ENCODE data around the gene APCS.

APCS gene, protein sequence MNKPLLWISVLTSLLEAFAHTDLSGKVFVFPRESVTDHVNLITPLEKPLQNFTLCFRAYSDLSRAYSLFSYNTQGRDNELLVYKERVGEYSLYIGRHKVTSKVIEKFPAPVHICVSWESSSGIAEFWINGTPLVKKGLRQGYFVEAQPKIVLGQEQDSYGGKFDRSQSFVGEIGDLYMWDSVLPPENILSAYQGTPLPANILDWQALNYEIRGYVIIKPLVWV

DNA sequence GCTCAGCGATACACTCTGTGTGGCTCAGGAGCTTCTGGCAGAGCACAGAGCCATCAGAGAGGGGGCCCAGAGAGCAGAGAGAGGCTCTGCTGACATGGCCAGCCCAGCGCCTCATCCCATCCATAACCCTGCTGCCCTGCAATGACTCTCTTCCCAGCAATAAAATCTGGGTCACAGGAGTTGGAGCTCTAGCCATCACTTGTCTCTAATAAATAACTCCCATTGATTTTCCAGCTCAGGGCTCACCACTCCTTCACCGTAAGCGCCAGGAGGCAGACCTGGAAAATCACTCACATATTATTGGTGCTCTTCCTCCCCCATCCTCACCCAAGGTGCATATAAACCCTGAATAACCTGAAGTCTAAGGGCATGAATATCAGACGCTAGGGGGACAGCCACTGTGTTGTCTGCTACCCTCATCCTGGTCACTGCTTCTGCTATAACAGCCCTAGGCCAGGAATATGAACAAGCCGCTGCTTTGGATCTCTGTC lies at the start of gene APCS:
TSS of gene APCS (plus strand) at position 366 of the 491 bp plus-strand sequence. CDS start at position 462, 96 bp downstream.
- no peak for DNase-seq (ENCODE audit: low read depth in 2 of 2)

DNA sequence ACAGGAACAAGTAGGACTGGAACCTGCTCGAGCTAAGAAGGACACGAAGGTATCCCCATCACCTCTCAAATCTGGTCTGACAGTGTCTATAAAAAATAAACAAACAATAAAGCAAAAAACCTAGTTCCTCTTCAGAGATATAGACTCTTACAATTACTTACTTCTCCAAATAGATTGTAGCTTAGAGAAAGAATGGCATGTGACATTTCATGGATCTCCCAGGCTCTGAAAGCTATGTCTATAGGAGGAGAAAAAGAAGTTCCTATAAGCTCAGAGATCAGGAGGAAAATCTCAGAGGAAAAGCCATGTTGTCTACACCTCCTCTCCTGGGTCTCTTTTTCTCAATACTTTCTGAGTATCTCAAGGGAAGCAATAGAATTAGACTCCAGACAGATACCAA lies 39.5 kb upstream of the APCS start:
- no peak for DNase-seq (ENCODE audit: low read depth in 2 of 2)

DNA sequence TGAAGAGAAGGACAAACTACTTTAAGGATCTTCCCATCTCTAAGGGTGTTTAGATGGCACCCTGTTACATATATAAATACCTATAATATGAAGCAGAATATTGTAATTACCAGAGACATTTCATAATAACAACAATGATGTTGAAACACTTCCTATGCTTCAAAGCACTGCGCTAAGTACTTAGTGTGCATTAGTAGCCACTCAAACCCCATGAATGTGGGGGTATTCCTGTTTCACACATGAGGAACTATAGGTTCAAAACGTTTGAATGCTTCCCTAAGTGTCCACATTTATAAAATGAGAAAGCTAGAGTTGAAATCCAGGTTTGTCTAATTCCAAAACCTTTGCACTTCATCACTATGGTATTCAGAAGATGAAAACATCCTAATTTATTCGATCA lies 33.4 kb upstream of the APCS start:
- DNase-seq (ENCODE audit: low read depth in 2 of 2) = no peak

DNA sequence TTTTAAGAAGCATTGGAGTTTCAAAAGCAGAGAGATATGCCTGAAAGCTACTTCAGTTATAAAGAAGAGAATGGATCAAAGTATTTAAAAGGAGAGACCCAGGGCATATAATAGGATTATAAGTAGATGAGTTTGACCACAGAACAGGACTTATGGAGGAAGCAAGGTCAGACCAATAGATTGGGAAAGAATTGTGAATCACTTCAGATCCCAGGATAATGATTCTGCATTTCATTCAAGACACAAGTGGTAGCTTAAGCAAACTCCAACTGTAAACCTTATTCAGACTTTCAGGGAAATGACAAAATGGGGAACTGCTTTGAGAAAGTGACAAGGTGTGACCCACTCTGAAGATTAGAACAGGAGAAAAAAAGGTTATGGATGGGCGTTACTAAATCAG lies 32.9 kb upstream of the APCS start:
- no peak for DNase-seq (ENCODE audit: low read depth in 2 of 2)

DNA sequence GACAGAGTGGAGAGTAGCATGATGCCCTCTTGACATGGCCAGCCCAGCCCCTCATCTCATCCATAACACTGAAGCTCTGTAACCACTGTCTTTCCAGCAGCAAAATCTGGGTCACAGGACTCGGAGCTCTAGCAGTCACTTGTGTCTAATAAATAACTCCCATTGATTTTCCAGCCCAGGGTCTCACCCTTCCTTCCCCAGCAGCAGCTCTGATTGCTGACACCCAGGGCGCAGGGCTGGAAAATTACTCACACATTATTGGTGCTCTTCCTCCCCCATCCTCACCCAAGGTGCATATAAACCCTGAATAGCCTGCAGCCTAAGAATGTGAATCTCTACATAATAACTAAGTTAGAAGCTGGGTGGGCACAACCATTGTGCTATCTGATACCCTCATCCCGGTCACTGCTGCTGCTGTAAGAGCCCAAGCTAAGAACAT lies 30.7 kb upstream of the APCS start:
- no peak for DNase-seq (ENCODE audit: low read depth in 2 of 2)

DNA sequence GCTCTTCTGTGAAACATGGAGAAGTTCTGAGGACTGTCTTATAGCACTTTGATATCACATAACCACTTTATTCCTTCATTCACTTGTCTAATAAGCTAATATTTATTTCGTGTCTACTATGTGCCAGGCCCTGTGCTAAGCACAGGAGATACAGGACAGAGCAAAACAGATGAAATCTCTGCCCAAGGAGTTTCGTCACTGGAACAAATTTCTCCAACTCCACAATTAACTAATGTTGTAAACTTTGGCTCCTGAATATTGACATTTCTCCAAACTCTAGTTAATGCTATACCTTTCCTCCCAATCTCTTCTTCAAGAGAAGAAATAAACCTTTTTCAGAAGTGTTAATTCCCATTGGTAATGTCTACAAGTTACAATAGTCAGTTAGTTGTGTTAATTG lies 27.0 kb upstream of the APCS start:
- DNase-seq (ENCODE audit: low read depth in 2 of 2) = no peak

DNA sequence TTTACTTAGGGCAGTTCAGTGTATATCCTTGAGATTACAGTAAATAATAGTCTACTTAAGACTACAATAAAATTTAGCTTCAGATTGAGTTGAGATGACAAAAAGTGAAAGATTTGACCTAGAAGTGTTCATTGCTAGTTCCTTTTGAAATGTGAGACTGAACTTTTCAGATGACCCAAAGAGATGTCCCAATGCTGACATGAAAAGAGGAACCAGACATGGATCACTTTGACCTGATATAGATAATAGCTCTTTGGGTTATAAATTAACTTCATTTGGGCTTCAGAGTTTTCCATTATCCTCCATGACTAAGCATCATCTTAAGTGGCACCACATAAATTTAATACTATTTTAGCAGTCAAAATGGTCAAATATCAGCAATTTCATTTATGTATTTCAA lies 26.1 kb upstream of the APCS start:
- no peak for DNase-seq (ENCODE audit: low read depth in 2 of 2)

DNA sequence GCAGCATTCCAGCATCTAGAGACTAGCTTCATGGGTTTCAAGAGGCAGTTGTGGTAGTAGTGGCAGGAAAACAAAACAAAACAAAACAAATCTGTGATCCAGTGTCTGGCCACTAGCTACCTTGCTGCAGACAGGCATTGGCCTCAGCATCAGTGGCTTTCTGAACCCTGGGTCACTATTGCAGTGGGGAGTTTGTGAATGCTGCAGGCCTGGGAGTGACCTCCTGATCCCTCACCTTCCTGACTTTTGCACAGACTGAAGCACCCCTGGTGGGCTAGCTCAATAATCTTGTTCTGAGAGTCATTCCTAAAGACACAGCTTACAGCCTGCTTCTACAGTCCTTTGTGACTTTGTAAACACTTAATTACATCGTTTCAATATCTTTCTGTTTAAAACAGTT lies 24.9 kb upstream of the APCS start:
- DNase-seq (ENCODE audit: low read depth in 2 of 2) = no peak

DNA sequence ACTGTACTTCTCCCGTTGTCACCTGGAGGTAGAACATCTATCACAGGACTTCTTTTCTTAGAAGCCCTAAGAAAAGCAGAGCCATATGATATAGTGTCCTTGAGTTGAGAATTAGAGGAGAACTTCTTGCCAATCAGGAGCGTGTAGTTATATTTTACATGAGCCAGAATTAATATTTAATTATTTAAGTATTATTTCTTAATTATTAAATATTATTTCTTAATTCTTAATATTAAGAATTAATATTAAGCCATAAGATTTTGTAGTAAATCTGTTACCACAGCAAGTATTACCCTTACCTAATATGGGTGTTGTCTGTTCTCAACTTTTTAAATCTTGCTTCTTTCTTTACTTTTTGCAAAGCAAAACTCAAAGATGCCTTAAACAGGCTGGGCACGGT lies 10.2 kb upstream of the APCS start:
- no peak for DNase-seq (ENCODE audit: low read depth in 2 of 2)

DNA sequence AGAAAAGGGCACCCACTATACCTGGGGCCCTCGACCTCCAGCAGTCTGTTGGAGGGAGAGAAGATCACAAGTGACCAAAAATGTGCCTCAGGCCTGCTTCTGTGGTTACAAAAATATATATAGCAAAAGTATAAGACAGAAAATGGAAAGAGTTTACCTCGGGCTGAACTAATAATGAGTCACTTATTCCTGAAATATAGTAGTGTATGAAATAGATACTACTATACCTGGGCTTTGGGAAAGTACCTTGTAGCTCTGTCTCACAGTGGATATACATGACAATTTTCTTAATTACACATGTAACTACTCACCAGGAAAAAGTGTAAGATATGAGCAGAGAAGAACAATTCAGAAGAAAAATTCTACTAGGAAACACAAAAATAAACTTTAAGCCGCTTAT lies 7.3 kb upstream of the APCS start:
- no peak for DNase-seq (ENCODE audit: low read depth in 2 of 2)

DNA sequence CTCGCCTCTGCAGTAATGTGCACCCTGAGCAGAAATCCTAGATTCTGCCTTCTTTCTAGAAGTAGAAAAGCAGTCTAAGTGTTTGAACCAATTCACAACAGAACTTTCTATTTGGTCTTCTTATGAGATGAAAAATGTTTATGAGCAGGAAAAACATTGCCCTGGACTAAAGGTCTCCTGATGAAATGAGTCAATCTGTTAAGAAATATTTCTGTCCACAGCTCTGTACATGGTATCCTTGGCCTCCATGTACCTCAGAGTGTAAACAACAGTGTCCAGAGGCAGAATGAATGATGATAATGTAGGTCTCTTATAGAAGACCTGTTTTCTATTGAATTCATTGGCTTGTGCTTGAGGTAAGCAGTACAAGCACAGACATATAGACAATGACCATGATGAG lies 6.2 kb upstream of the APCS start:
- no peak for DNase-seq (ENCODE audit: low read depth in 2 of 2)

DNA sequence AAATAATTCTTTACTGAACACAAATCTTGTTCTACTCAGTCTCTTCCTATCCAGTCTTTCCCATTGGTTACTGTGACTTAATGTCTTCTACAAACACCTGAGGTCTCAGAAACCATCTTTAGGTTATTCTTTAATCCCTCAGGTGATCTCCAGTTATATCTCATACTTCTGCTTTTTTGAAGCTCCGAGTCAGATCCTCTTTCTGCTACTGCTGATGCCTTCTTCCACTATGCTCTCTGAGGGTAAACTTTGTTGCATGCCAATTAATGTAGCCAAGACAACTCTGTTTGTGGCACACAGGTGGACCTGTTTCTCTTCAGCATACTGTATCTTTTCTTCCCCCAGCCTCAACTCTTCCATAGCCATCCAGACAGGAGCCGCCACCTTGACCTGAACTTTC lies 3.1 kb upstream of the APCS start:
- no peak for DNase-seq (ENCODE audit: low read depth in 2 of 2)

DNA sequence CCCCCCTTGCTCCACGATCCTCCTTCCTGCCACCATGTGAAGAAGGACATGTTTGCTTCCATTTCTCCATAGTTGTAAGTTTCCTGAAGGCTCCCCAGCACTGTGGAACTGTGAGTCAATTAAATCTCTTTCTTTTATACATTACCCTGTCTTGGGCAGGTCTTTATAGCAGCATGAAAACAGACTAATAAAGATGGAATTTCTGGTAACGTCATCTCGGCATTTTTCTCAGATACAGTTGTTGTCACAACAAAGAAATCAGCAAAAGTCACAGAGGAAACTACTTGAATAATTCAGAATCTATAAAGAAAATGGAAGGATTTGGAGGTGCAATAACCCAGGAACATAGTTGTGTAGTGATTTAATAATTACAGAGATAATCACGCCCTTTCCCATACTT lies 4.4 kb downstream of the APCS start:
- DNase-seq (ENCODE audit: low read depth in 2 of 2) = no peak

DNA sequence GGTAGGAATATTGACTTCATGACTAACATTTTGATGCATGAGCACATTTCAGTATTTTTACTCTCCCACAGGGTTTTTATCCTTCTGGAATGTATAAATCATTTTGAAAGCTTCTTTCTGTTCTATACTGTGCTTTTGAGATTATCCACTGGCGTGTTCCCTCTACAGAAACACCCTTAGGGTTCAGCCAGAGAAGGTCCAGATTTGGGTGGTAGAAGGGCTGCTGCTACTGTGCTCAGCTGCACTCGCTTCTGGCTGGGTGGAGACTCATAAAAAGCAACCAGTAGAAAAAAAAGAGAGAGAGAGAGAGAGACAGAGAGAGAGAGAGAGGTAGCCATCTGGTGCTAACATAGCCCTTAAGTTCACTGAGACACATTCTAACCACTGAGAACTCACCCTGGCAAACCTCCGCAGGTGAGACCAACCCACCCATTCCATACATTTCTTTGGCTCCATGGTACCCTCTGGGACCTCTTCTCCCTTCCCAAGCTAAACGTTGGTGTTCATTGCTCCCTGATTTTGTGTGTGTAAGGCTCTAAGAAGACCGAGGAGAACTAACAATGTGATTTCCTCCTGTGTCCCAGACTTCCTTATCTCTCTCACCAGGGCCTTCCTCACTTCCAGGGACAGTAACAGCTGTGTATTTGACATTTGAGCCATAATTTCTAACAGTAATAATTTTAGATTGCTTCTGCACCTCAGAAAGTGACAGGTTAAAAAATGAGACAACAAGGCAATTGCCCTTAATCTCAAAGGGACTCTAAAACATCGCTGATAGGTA lies 7.2 kb downstream of the APCS start:
- DNase-seq (ENCODE audit: low read depth in 2 of 2) = no peak

DNA sequence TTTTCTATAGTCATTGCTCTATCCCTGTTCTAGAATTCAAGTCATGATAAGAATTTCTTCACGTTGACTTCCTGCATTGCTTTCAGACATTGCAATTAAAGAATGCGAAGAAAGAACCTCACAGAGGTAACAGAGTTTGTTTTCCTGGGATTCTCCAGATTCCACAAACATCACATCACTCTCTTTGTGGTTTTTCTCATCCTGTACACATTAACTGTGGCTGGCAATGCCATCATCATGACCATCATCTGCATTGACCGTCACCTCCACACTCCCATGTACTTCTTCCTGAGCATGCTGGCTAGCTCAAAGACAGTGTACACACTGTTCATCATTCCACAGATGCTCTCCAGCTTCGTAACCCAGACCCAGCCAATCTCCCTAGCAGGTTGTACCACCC lies 10.6 kb downstream of the APCS start:
- no peak for DNase-seq (ENCODE audit: low read depth in 2 of 2)

DNA sequence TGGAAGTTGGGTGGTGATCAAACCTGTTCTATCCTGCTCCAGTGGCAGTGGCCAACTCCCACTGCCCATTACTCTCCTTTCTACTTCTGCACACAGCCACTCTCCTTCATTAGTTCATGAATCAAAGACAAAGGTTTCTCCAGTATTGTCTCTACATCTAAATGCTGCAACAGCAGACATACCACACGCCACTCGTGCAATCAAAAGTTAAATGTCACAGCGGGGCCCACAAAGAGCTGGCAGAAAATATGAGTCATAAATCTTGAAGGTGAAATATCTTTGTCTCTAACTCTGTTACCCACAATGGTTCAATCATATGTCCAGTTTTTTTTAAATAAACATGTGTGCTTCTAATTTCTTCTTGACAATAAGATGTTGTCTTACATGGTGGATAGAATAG lies 13.3 kb downstream of the APCS start:
- DNase-seq (ENCODE audit: low read depth in 2 of 2) = no peak

DNA sequence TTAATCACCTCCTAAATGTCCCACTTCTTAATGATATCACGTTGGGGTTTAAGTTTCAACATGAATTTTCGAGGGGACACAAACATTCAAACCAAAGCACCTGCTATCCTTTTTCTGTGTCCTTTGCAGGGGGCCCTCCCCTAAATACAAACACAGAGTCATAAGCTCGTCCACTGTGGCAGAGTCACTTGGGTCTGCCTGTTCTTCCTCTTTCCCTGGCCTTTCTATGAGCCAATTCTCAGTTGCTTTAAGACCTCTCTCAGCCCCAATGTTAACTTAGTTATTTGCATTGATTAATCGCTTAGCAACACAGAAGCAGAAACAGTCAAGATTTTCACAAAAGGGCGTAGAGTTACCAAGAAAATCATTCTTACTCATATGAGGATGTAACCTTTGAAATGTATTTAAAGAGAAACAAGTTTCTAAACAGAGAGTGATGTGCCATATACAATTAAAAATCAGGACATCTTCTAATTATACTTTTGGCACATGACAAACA lies 14.9 kb downstream of the APCS start:
- no peak for DNase-seq (ENCODE audit: low read depth in 2 of 2)

DNA sequence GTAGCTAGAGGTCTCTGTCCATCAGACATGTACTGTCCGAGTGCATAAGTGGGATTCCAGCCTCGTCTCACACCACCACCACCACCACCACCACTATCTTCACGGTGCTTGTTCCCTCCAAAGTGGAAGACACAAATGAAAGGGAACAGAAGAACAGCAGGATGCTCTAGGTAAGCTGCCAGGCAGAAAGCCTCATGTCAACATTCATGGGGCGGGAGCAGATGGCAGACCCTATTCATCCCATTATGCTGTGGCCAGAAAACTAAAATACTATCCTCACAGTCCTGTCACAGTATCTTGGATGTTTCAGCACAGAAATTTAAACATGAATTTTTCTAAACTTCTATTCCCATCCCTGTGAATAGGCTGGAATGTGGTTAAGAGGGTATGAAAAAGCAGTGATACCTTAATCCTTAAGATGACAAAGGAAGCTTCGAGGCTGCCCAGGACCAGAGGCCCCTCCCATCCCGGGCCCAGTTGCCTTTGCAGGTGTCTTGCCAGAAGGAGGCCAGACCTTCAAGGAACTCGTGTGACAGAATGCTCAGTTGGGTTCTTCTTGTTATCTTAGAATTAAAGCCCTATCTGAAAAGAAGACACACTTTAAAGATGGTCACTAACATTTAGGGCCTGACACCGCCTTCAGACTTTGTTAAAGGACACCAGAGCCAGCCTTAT lies 24.7 kb downstream of the APCS start:
- no peak for DNase-seq (ENCODE audit: low read depth in 2 of 2)

DNA sequence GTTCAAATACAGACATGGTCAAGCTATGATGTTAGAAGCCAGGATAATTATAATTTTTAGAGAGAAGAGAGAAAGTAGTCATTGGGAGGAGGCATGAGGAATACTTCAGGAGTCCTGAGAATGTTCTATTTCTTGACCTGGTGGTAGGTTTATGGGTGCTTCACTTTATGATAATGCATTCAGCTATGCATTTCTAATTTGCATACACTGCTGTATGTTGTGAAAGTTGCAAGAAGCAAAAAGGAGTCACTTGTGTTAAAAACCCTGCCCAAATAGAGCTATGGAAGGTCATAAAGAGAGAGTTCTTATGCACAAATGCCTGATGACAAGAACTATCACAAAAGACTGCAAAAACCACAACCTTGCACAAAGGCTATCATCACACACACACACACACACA lies 45.3 kb downstream of the APCS start:
- no peak for DNase-seq (ENCODE audit: low read depth in 2 of 2)
